Brain microvascular endothelial cell (primary cell): Measurements from ENCODE around the gene ENPP4.

Experiments
- DNase-seq: peaks from one replicate; pipeline ENCODE4 v3.0.0-alpha.2; 2020
- H3K27ac ChIP-seq: fragments of 250-450 bp; sonication (Bioruptor Pico); 2 replicates; pipeline ENCODE4 v1.5.1; 2020; ENCODE audit warnings: mild to moderate bottlenecking, moderate library complexity
- H3K27me3 ChIP-seq: fragments of 250-450 bp; sonication (Bioruptor Pico); replicated peaks from 2 replicates; pipeline ENCODE4 v1.5.1; 2020; ENCODE audit warnings: mild to moderate bottlenecking
- H3K36me3 ChIP-seq: fragments of 250-450 bp; sonication (Bioruptor Pico); replicated peaks from 2 replicates; pipeline ENCODE4 v1.5.1; 2020; ENCODE audit warnings: mild to moderate bottlenecking
- H3K4me3 ChIP-seq: 2 replicates; pipeline ENCODE4 v1.5.1; 2011; ENCODE audit warnings: low read depth, mild to moderate bottlenecking, control low read depth, low read length, moderate library complexity
- in situ Hi-C: cut with HindIII; loops from 2 replicates; pipeline ENCODE4 v1.10.0; 2017; ENCODE audit warnings: low sequenced_read_pairs, low pct_ligation_motif_present
- TF ChIP-seq, protein P1 (sequence below): IDR thresholded peaks from 2 replicates; pipeline ENCODE4 v1.5.1; 2011; ENCODE audit warnings: low read depth, mild to moderate bottlenecking, moderate library complexity, low read length, control low read depth, inconsistent platforms; ENCODE audit errors: missing control alignments

ENPP4 gene

DNA sequence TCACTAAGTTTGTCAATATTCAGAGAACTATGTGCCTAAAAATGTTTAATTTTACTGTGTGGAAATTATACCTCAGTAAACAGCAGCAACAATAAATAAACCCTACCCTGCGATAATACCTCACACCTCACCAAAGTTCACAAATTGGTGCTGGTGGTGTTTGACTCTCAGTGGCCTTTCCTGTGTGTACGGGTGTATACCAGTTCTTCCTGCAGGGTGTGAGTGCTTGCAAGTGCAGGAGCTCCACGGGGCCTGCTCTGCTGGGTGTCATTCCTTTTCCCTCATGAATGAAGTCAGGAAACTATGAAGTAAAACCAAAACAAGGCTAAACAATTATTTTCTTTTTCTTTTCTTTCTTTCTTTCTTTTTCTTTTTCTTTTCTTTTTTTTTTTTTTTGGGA is 45.1 kb downstream of the ENPP4 start:
- Histone ChIP-seq H3K27me3 (peaks cover 12% of the 10 kb centered on the region), H3K36me3 (no peaks in the 10 kb centered on the region), H3K27ac (no peak overlapping the region), H3K4me3 (no peak overlapping the region)
- no peak for DNase-seq
- in situ Hi-C loops, result no loop called here
- TF ChIP-seq, protein P1, sequence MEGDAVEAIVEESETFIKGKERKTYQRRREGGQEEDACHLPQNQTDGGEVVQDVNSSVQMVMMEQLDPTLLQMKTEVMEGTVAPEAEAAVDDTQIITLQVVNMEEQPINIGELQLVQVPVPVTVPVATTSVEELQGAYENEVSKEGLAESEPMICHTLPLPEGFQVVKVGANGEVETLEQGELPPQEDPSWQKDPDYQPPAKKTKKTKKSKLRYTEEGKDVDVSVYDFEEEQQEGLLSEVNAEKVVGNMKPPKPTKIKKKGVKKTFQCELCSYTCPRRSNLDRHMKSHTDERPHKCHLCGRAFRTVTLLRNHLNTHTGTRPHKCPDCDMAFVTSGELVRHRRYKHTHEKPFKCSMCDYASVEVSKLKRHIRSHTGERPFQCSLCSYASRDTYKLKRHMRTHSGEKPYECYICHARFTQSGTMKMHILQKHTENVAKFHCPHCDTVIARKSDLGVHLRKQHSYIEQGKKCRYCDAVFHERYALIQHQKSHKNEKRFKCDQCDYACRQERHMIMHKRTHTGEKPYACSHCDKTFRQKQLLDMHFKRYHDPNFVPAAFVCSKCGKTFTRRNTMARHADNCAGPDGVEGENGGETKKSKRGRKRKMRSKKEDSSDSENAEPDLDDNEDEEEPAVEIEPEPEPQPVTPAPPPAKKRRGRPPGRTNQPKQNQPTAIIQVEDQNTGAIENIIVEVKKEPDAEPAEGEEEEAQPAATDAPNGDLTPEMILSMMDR, result no peak

DNA sequence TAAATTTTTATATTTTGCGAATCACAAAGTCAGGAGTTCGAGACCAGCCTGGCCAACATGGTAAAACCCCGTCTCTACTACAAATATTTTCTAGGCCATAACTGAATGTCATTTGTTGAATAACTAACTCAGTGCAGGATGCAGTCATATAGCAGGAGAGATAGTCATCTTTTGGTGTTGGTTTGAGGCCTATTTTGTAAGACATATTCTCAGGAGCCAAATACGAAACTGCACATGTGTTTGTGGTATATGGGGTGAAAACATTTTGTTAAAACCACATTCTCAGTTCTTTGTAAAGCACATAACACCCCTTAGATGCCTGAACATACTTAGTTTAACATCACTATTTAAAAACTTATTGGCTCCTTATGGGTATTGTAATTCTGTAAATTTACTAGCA is 45.7 kb downstream of the ENPP4 start:
- DNase-seq, result no peak
- Histone ChIP-seq H3K4me3 (no peak overlapping the region), H3K27me3 (peaks cover 10% of the 10 kb centered on the region), H3K27ac (no peak overlapping the region), H3K36me3 (no peaks in the 10 kb centered on the region)
- TF ChIP-seq, protein P1, result no peak
- in situ Hi-C loops, result no loop called here

DNA sequence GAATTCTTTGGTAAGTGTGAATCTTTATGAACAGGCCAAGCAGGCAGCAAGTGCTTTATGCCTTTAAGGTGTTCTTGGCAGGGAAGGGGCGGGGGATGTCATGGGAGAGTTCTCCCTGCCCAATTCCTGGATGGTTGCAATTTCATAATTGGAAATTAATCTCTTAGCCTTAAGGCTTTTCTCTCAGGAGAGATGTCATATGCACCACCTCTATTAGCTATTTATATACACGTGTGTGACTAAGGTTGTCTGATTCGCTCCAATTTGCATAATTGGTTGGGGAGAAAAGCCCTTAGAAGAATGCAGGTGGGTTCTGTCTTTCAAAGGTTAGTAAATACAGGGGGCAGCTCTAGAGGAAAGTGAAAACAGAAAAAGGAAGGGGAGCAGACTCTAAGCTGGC is 46.2 kb downstream of the ENPP4 start:
- DNase-seq, result no peak
- in situ Hi-C loops, result no loop called here
- Histone ChIP-seq H3K27me3 (peaks cover 6% of the 10 kb centered on the region), H3K36me3 (no peaks in the 10 kb centered on the region), H3K27ac (no peak overlapping the region), H3K4me3 (no peak overlapping the region)
- TF ChIP-seq, protein P1, result no peak

DNA sequence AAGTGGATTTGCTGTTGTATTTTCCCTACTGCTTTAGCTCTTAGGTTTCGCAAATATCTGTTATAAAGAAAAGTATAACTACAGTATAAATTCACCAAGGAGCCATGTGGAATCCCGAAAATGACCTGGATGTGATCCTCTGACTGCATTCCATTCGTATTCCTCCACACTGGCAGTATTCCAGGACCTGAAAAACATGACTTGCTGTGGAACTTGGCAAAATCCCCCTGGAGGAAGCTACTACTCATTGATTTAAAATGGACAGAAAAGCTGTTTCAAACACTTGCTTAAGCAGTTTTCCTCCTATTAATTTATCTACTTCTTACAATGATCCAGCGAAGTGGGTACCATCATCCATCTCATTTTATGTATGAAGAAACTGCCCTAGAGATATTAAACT is 54.3 kb downstream of the ENPP4 start:
- no peak overlapping the region for H3K27ac ChIP-seq
- H3K27me3 ChIP-seq, result no peaks in the 10 kb centered on the region
- peak; percentile 68 for DNase-seq
- TF ChIP-seq, protein P1, result peak; percentile 38
- in situ Hi-C loops, result no loop called here
- no peaks in the 10 kb centered on the region for H3K36me3 ChIP-seq
- no peak overlapping the region for H3K4me3 ChIP-seq

DNA sequence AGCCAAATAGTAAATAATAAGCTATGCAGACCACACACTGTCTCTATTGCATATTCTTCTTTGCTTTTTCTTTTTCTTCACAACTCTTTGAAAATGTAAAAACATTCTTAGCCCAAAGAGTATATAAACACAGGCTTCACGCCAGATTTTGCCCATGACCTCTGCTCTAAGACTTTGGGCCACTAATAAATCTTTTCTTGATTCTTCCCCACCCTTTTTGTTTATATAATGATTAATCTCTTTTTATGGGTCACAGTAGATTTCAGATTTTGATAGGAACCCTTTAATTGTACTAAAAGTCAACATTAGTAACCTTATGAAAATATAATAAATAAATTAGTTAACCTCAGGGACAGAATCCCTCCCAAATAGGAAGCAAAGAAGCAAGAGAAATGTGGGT is 56.8 kb downstream of the ENPP4 start:
- no peaks in the 10 kb centered on the region for H3K36me3 ChIP-seq
- no peak overlapping the region for H3K27ac ChIP-seq
- no peak overlapping the region for H3K4me3 ChIP-seq
- TF ChIP-seq, protein P1, result no peak
- DNase-seq, result no peak
- no peaks in the 10 kb centered on the region for H3K27me3 ChIP-seq
- in situ Hi-C loops, result no loop called here

DNA sequence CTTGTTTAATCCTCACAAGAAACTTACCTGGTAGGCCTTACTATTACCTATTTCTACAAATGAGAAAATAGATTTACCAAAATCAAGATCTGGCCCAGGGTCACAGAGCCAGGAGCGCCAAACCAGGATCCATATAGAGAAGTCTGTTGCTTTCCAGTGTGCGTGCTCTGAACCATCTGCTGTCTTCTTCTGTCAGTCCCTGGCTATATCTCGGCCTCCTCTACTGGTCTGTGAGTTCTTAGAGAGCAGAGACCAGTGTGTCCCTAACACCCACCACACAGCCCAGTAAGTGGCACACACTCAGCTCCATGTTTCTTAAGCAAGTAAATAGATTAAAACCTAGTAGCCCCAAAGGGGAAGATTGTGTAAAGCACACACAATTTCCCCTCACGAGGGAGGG is 59.9 kb downstream of the ENPP4 start:
- TF ChIP-seq, protein P1, result no peak
- DNase-seq, result no peak
- no peak overlapping the region for H3K27ac ChIP-seq
- in situ Hi-C loops, result no loop called here
- H3K4me3 ChIP-seq, result no peak overlapping the region
- H3K27me3 ChIP-seq, result no peaks in the 10 kb centered on the region
- H3K36me3 ChIP-seq, result no peaks in the 10 kb centered on the region
